Subcutaneous abdominal adipose tissue (tissue), 5 donors: ENCODE results near the gene TRABD2A.
"Not testable (repeated sequence)": the region's sequence is repeated elsewhere in the genome, so short reads cannot be mapped to it uniquely, and the experiment has no call there.

Source experiments
- H3K27ac ChIP-seq: one replicate; pipeline ENCODE4 v1.7.0; 2013; ENCODE audit warnings: low read depth, mild to moderate bottlenecking, inconsistent platforms, low read length, moderate library complexity
- H3K27me3 ChIP-seq, 5 donors: one replicate each; pipeline ENCODE4 v1.7.0; 2013; ENCODE audit warnings: low read length in 5 of 5, inconsistent platforms in 1 of 5; ENCODE audit not compliant: control insufficient read depth in 5 of 5, insufficient read depth in 4 of 5
- H3K36me3 ChIP-seq, 5 donors: one replicate each; pipeline ENCODE4 v1.7.0; 2013; ENCODE audit warnings: low read length in 5 of 5; ENCODE audit not compliant: control insufficient read depth in 5 of 5, insufficient read depth in 5 of 5
- H3K4me1 ChIP-seq, 5 donors: one replicate each; pipeline ENCODE4 v1.7.0; 2013; ENCODE audit warnings: low read length in 5 of 5, mild to moderate bottlenecking in 3 of 5, moderate library complexity in 1 of 5; ENCODE audit not compliant: control insufficient read depth in 5 of 5, insufficient read depth in 5 of 5
- H3K4me3 ChIP-seq, 5 donors: one replicate each; pipeline ENCODE4 v1.7.0; 2013; ENCODE audit warnings: low read length in 5 of 5, low read depth in 1 of 5
- H3K9ac ChIP-seq, 5 donors: one replicate each; pipeline ENCODE4 v1.7.0; 2013; ENCODE audit warnings: low read length in 5 of 5, mild to moderate bottlenecking in 4 of 5, moderate library complexity in 3 of 5
- H3K9me3 ChIP-seq, 5 donors: one replicate each; pipeline ENCODE4 v1.7.0; 2013; ENCODE audit warnings: low read length in 5 of 5; ENCODE audit not compliant: control insufficient read depth in 5 of 5
- donor health status: healthy.
- donor health status: healthy.
- donor health status: healthy.
- donor health status: healthy.
- donor health status: healthy.

The TRABD2A gene

GRCh38 chr2:84915675-84916074 lies 34.8 kb upstream of the TRABD2A start:
- H3K9ac ChIP-seq, H3K9me3 ChIP-seq, H3K36me3 ChIP-seq, H3K27me3 ChIP-seq, H3K27ac ChIP-seq, H3K4me3 ChIP-seq: not testable (repeated sequence)
- H3K4me1 ChIP-seq = peaks cover 0 to 14% (median 6%) of the 10 kb centered on the region in 5 donors

- peaks cover 0 to 3% (median 0%) of the 10 kb centered on the region in 5 donors for H3K9me3 ChIP-seq
- peaks cover 0 to 1% (median 0%) of the 10 kb centered on the region in 5 donors for H3K4me1 ChIP-seq
- H3K9ac ChIP-seq = no peak overlapping the region
- no peaks in the 10 kb centered on the region for H3K27me3 ChIP-seq
- H3K36me3 ChIP-seq = no peaks in the 10 kb centered on the region
- no peak overlapping the region for H3K27ac ChIP-seq
- no peak overlapping the region for H3K4me3 ChIP-seq
Measured at GRCh38 chr2:84914334-84914733, 33.5 kb upstream of the TRABD2A start.

- H3K27me3 ChIP-seq = no peaks in the 10 kb centered on the region
- H3K4me3 ChIP-seq = no peak overlapping the region
- H3K9me3 ChIP-seq = peaks cover 0 to 9% (median 0%) of the 10 kb centered on the region in 5 donors
- H3K27ac ChIP-seq = no peak overlapping the region
- no peak overlapping the region for H3K9ac ChIP-seq
- H3K4me1 ChIP-seq = peaks cover 0 to 8% (median 0%) of the 10 kb centered on the region in 5 donors
- peaks cover 0 to 2% (median 0%) of the 10 kb centered on the region in 5 donors for H3K36me3 ChIP-seq
Measured at GRCh38 chr2:84912984-84913383, 32.1 kb upstream of the TRABD2A start.

- Histone ChIP-seq H3K9me3 (peaks cover 0 to 9% (median 0%) of the 10 kb centered on the region in 5 donors), H3K9ac (no peak overlapping the region), H3K4me1 (peaks cover 0 to 23% (median 14%) of the 10 kb centered on the region in 5 donors), H3K4me3 (no peak overlapping the region), H3K27me3 (no peaks in the 10 kb centered on the region), H3K27ac (no peak overlapping the region), H3K36me3 (peaks cover 0 to 2% (median 0%) of the 10 kb centered on the region in 5 donors)
Measured at GRCh38 chr2:84911135-84911678, 30.3 kb upstream of the TRABD2A start.

GRCh38 chr2:84908948-84909713 lies 28.2 kb upstream of the TRABD2A start:
- Histone ChIP-seq H3K4me1 (peaks cover 0 to 33% (median 21%) of the 10 kb centered on the region in 5 donors), H3K9ac (no peak overlapping the region), H3K36me3 (peaks cover 0 to 2% (median 0%) of the 10 kb centered on the region in 5 donors), H3K9me3 (peaks cover 0 to 9% (median 0%) of the 10 kb centered on the region in 5 donors), H3K27ac (no peak overlapping the region), H3K4me3 (no peak overlapping the region), H3K27me3 (no peaks in the 10 kb centered on the region)

GRCh38 chr2:84906900-84907714 lies 26.2 kb upstream of the TRABD2A start:
- Histone ChIP-seq H3K9me3 (peaks cover 0 to 9% (median 0%) of the 10 kb centered on the region in 5 donors), H3K4me3 (peak overlapping the region; percentile 93 to 96 (median 96)), H3K36me3 (peaks cover 0 to 2% (median 0%) of the 10 kb centered on the region in 5 donors), H3K4me1 (peaks cover 0 to 35% (median 21%) of the 10 kb centered on the region in 5 donors), H3K9ac (peak overlapping the region; percentile 84 to 91 (median 86)), H3K27me3 (no peaks in the 10 kb centered on the region), H3K27ac (peak overlapping the region; percentile 93)

- Histone ChIP-seq H3K27ac (peak overlapping the region; percentile 93), H3K9ac (peak overlapping the region; percentile 84 to 91 (median 86)), H3K36me3 (peaks cover 0 to 2% (median 0%) of the 10 kb centered on the region in 5 donors), H3K27me3 (no peaks in the 10 kb centered on the region), H3K9me3 (peaks cover 0 to 9% (median 0%) of the 10 kb centered on the region in 5 donors), H3K4me1 (peaks cover 0 to 35% (median 21%) of the 10 kb centered on the region in 5 donors), H3K4me3 (peak overlapping the region; percentile 93 to 96 (median 96))
Measured at GRCh38 chr2:84906108-84906899, 25.4 kb upstream of the TRABD2A start.

GRCh38 chr2:84905181-84906107 lies 24.6 kb upstream of the TRABD2A start, which contains the start of gene TMSB10:
TMSB10 (plus strand) TSS chr2:84905656.
- Histone ChIP-seq H3K9ac (peak within 1 kb of the TSS; percentile 84 to 91 (median 86)), H3K4me1 (peaks cover 0 to 39% (median 21%) of the 10 kb centered on the region in 5 donors), H3K27ac (peak within 1 kb of the TSS; percentile 93), H3K36me3 (peaks cover 0 to 2% (median 0%) of the 10 kb centered on the region in 5 donors), H3K9me3 (peaks cover 0 to 9% (median 0%) of the 10 kb centered on the region in 5 donors), H3K4me3 (peak within 1 kb of the TSS; percentile 93 to 96 (median 96)), H3K27me3 (no peaks in the 10 kb centered on the region)
